ENCODE measurements around the gene EMSY.

DNA sequence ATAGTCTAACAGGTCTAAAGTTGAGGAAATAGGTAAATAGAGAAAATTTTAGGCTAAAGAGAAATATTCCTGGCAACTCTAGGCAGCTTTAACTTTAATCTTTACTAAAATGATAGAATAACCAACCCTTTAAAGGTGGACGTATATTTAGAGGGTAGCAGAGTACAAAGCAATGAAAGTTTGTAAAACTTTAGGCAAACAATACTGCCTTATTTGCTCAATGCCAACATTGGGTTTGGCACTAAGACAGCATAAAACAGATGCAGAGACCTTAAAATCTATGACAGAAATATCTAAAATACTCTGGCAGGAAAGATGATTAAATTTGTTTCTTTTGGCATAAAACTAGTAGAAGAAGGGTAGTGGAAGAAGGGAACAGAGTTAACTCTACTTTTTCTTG lies 70.7 kb downstream of the EMSY start:
- TF ChIP-seq GATA2 (IDR thresholded peaks at IDR 0.05; ENCODE audit: insufficient read depth, insufficient read length, low read depth, low read length) = no peak
- TF ChIP-seq POLR2A (IDR thresholded peaks at IDR 0.05; ENCODE audit: low read depth, low read length) = no peak
- TF ChIP-seq POLR2AphosphoS5 (IDR thresholded peaks at IDR 0.05; ENCODE audit: insufficient read depth, low read depth, low read length) = no peak
- TF ChIP-seq, protein P1, sequence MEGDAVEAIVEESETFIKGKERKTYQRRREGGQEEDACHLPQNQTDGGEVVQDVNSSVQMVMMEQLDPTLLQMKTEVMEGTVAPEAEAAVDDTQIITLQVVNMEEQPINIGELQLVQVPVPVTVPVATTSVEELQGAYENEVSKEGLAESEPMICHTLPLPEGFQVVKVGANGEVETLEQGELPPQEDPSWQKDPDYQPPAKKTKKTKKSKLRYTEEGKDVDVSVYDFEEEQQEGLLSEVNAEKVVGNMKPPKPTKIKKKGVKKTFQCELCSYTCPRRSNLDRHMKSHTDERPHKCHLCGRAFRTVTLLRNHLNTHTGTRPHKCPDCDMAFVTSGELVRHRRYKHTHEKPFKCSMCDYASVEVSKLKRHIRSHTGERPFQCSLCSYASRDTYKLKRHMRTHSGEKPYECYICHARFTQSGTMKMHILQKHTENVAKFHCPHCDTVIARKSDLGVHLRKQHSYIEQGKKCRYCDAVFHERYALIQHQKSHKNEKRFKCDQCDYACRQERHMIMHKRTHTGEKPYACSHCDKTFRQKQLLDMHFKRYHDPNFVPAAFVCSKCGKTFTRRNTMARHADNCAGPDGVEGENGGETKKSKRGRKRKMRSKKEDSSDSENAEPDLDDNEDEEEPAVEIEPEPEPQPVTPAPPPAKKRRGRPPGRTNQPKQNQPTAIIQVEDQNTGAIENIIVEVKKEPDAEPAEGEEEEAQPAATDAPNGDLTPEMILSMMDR (IDR thresholded peaks at IDR 0.05; ENCODE audit: extremely low read depth in 1 of 2, insufficient read depth in 1 of 2, low read depth in 1 of 2, low read length in 2 of 2) = no peak
- TF ChIP-seq JUN (IDR thresholded peaks at IDR 0.05; ENCODE audit: borderline replicate concordance, insufficient read depth, insufficient read length, low read depth) = no peak
- TF ChIP-seq, protein P2, sequence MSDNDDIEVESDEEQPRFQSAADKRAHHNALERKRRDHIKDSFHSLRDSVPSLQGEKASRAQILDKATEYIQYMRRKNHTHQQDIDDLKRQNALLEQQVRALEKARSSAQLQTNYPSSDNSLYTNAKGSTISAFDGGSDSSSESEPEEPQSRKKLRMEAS (IDR thresholded peaks at IDR 0.05; ENCODE audit: insufficient read depth, insufficient read length) = no peak

Data from endothelial cell of umbilical vein (primary cell).